Left renal cortex interstitium (tissue), 4 donors: ENCODE data around the gene TPO. TPM values are rescaled to one million over a fixed set of nuclear protein-coding genes. Genes with fewer than 3 reads are reported as not detected.

Experiments
- DNase-seq, 4 donors: peaks; one replicate each; pipeline ENCODE4 v3.0.0-alpha.2; 2013; ENCODE audit warnings: low read depth in 4 of 4, low spot score in 2 of 4, missing footprints in 1 of 4
- polyA plus RNA-seq, 4 donors: library from polyadenylated mRNA; unstranded; fragments of 120-200 nt; gene quantifications; one replicate each; pipeline ENCODE4 v1.2.1, GENCODE V29; 2013; ENCODE audit not compliant: insufficient read length in 4 of 4

Gene TPO
- polyA plus RNA-seq, 4 donors: 0.08 to 0.34 (median 0.11) TPM

DNA sequence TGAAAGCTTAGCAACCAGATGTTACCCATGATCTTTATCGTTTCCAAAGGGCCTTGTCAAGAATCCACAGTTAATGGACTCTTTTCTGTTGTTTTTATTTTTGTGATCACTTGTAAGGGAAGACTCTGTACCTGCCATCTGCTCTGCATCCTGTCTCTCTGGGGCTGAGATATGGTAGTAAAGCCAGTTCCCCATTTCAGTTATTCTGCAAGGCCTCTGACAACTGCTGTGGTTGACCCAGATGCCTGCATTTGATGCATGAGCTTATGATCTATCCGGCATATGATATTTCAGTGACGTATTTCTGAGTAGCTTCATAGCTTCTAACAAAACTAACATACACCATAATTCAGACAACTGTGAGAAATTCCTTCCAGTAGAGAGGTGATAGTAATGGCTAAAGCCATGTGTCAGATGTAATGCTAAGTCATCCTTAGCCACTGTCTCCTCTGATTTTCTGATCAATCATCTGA lies 105.1 kb downstream of the TPO start:
- DNase-seq: no peak

DNA sequence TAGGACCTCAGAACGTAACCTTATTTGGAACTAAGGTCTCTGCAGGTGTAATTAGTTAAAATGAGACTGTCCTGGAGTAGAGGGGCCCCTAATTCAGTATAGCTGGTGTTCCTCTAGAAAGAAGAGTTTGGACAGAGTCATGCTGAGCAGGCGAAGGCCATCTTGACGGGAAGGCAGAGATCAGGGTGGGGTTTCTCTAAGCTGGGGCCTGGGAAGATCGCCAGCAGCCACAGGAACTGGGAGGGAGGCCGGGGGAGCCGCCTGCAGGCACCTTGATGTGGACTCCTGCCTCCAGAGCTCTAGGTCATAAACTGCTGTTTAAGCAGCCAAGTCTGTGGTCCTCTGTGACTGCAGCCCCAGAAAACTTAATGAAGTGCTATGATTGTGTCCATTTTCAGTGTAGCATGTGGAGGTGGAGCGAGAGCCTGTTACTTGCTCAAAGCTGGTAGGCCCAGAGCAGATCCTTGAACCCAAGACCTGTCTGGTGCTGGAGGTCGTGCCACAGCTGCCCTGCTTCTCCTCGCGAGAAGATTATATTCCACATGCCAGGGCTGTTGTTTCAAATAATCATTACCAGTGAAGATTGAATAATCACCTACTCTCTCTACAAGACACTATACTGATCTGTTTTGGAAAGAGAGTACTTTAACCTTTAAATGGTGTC lies 105.7 kb downstream of the TPO start:
- no peak for DNase-seq

DNA sequence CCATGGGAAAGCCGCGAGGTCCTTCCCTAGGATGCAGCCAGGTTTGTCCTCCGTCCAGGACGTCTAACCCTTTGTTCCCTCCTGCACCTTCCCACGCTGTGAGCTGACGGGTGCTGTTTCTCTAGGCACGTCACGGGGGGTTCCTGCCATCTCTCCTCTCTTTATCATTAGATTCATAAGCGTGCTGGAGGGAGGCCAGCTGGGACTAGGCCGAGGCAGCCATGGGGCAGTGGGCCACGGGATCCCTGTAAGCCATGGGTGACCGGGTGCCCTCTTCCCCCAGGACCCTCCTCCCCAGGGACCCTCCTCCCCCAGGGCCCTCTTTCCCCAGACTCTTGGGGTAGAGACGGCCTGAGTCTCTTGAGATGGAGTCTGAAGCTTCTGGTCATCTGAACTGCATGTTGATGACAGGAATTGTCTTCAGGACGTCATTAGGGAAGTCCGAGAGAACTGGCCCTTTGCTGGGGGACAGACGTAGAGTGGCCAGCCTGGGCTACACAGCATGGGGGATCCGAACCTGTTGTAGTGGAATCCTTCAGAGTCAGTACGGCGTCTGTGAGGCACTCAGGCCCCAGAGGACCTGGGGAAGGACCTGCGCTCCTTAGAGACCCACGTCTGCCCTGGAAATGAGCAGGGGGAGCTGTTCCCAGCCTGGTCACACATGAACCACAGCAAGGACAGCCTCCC lies 108.1 kb downstream of the TPO start:
- no peak for DNase-seq

DNA sequence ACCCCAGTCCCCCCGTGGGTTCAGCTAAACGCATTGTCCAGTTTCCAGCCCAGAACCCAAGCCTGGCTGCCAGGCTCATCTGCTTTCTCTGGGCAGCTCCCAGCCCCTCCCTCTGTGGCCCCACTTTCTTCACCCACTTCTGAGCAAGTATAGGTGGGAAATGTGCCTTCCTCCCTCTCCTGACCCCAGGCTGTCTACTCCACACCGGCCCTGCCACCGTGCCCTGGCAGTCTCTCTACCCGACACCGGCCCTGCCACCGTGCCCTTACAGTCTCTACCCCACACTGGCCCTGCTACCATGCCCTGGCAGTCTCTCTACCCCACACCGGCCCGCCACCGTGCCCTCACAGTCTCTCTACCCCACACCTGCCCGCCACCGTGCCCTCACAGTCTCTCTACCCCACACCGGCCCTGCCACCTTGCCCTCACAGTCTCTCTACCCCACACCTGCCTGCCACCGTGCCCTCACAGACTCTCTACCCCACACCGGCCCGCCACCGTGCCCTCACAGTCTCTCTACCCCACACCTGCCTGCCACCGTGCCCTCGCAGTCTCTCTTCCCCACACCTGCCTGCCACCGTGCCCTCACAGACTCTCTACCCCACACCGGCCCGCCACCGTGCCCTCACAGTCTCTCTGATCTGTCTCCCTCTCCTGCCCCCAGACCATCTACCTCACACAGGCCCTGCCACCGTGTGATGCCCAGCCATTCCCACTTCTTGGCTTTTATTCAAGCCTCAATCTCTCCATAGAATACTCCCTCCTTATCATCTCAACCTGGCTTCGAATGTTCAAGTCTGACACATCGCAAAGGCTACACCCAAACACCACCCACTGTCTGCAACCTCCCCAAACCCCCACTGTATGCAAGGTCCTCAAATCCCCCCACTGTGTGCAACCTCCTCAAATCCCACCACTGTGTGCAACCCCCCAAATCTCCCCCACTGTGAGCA lies 108.9 kb downstream of the TPO start:
- no peak for DNase-seq

DNA sequence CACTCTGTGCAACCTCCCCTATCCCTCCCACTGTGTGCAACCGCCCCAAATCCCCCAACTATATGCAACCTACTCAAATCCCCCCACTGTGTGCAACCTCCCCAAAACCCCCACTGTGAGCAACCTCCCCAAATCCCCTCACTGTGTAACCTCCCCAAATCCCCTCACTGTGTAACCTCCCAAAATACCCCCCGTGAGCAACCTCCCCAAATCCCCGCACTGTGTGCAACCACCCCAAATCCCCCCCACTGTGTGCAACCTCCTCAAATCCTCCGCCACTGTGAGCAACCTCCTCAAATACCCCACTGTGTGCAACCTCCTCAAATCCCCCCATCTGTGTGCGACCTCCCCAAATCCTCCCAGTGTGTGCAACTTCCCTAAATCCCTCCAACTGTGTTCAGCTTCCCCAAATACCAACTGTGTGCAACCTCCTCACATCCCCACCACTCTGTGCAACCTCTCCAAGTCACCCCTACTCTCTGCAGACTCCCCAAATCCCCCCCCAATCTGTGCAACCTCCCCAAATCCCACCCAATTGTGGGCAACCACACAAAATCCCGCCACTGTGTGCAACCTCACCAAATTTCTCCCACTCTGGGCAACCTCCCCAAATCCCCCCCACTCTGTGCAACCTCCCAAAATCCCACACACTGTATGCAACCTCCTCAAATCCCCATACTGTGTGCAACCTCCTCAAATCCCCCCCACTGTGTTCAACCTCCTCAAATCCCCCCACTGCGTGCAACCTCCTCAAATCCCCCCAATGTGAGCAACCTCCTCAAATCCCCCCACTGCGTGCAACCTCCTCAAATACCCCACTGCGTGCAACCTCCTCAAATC lies 114.1 kb downstream of the TPO start:
- DNase-seq: no peak

DNA sequence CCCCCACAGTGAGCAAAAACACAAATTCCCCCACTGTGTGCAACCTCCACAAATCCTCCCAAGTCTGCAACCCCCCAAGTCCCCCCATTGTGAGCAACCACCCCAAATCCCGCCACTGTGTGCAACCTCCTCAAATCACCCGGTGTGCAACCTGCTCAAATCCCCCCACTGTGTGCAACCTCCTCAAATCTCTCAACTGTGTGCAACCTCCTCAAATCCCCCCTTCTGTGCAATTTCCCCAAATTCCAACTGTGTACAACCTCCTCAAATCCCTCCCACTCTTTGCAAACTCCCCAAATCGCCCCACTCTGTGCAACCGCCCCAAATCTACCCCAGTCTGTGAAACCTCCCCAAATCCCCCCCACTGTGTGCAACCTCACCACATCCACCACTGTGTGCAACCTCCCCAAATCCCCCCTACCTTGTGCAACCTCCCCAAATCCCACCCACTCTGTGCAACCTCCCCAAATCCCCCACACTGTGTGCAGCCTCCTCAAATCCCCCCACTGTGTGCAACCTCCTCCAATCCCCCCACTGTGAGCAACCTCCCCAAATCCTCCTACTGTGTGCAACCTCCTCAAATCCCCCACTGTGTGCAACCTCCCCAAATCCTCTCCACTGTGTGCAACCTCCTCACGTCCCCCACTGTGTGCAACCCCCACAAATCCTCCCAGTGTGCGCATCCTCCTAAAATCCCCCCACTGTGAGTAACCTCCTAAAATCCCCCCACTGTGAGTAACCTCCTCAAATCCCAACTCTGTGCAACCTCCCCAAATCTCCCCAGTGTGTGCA lies 115.2 kb downstream of the TPO start:
- DNase-seq: no peak

DNA sequence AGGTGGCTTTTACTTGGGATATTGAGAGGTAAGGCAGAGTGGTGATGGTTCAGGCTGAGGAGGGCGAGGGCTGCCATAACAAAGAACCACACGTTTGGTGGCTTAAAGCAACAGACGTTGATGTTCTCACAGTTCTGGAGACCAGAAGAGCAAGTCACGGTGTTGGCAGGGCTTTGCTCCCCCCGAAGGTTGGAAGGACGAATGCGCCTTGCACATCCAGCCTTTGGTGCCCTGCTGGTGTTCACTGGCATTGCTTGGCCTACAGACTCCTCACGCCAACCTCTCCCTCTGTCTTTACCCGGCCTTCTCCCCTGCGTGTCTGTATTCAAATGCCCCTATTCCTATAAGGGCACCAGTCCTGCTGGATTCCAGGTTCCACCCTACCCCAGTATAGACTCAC lies 125.4 kb downstream of the TPO start:
- DNase-seq: peak in 1 of 4 donors; percentile 23

DNA sequence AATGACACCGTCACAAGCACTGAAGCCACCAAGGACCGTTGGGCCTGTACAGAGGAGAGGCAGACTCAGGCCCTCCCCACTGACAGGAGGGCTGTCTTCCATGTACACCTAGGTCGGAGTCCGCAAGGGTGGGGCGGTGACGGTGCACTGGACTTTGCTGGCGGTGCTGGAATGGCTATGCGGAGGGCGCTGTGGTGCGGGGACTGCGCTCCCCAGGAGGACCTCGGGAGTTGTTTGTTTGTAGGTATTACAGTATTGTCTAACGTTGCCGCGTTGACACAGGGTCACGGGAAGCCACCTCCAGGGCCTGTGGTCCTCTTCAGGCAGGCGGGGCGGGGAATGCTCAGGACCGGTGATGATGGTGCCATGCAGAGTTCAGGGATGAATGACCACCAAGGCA lies 126.2 kb downstream of the TPO start:
- no peak for DNase-seq

DNA sequence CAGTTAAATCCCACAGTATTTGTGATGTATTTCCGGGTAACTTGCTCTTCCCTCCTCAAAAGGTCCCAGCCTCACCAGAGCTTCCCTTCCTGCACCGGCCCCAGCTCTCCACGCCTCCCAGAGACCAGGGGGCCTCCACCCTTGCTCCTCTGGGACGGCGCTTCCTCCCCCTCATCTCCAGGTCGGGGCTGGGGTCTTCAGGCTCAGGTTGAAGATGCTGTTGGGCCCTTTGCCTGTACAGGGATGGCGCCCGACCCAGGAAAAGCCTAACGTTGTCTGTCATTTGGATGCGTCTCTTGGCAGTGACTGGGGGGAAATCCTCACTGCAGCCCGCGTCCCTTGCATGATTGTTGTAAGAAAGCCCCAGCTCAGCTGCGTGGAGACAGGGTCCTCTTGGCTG lies 126.7 kb downstream of the TPO start:
- no peak for DNase-seq

DNA sequence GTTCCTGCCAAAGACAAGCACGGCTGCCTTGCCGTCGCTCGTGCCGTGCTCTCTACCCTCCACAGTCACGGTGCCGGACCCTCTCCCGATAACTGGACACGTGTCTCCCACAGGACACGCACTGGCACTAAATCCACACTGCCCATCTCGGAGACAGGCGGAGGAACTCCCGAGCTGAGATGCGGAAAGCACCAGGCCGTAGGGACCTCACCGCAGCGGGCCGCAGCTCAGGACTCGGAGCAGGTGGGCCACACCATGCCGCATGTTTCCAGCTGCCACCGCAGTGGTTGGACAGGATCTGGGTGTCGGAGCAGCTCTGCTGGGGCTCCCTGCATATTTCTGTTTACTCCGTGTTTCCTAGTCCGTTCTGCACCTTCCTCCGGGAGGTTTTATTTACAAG lies 127.2 kb downstream of the TPO start:
- DNase-seq: no peak

DNA sequence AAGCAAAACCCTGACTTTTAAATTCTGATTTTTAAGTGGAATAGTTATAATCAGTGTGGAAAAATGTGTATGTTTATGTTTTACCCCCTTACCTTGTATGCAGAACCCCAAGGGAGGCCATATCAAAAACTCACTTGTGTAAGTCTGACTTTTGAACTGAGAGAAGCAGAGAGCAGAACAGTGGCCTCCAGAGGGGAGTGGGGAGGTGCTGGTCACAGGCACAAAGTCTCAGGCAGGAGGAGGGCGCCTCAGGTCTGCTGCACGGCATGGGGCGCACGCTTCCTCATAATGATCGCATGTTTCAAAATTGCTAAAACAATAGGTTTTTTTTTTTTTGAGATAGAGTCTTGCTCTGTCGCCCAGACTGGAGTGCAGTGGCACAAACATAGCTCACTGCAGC lies 127.8 kb downstream of the TPO start:
- DNase-seq: no peak

DNA sequence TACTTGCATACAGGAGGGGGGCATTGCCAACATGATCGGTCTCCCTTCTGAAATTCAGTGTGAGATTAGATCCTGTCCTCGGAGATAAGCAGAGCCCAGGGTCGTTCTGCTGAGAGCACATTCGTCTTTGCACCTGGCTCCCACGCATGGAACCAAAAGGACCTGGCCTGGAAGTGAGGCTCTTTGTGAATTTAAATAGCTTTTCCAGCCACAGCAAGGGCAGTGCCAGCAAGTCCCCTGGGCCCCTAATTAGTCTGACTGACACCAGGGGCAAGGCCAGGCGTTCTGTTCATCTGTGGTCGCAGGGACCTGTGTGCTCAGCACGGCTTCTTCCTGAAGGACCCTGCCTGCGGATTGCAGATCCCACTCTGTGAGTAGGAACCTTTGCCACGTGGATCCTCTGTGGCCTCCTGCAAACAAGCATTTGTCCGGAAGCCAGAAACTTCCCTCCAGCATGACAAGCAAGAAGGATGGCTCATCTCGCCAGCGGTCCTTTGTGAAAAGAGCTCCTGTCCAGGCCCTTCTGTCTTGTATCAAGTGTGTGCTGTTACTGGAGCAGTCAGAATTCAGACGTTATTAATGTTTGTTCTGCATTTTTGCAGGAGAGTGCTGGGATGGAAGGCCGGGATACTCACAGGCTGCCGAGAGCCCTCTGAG lies 128.7 kb downstream of the TPO start:
- no peak for DNase-seq

DNA sequence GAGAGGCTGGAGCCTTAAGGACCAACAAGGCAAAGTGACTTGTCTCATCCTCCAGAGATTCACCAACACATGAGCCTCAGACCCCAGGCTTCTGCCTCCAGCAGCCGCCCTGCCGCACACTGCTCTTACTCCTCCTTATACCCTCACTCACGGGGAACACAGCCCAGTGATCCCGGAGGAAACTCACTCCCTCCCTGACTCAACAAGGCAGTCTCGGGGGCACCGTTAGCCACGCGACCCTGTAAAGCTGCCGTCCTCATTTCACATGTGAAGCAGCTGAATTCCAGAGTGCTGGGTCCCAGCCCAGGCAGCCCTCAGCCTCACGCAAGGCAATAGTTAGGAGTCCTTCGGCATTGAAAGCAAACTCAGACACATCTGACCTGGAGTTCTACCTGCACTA lies 129.7 kb downstream of the TPO start:
- no peak for DNase-seq

DNA sequence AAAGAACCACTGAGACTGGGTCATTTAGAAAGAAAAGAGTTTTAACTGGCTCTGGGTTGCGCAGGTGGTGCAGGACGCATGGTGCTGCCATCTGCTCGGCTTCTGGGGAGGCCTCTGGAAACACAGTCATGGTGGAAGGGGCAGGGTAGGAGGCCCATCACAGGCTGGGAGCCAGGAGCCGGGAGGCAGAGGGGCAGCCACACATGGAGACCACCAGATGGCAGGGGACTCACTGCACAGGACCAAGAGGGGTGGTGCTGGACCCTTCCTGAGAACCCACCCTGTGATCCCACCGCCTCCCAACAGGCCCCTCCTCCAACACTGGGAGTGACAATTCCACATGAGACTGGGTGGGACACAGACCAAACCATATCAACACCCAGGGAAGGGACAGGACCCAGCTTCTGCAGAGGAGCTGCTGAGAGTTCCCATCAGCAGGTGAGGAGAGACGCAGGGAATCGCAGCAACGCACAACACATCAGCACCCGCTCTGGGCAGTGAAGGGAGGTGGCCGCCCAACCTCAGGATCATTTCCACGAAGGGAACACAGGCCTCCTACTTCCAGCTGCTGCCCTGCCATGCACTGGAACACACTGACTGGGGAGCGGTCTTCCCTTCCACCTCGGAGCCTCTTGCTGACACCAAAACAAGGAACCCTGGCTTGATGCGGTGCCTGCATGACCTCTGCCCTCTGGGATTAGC lies 130.7 kb downstream of the TPO start:
- DNase-seq: no peak

DNA sequence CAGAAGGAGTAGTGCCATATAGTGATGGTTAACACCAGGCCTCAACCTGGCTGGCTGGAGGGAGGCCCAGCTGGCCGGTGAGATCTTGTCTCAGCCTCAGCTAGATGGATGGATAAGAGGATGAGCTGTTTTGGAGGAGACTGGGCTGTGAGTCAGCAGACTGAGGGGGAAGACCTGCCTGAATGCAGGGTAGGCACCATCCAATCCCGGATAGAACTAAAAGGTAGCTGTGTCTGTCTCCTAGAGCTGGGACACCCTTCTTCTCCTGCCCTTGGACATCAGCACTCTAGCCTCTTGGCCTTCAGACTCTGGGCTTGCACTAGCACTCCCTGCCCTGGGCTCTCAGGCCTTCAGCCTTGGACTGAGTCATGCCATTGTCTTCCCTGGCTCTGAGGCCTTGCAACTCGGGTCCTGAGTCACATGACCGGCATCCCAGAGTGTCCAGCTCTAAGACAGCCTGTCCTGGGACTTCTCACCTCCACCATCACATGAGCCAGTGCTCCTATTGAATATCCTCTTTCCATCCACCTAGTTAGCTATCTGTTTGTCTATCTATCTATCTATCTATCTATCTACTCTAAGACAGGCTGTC lies 131.3 kb downstream of the TPO start:
- no peak for DNase-seq

DNA sequence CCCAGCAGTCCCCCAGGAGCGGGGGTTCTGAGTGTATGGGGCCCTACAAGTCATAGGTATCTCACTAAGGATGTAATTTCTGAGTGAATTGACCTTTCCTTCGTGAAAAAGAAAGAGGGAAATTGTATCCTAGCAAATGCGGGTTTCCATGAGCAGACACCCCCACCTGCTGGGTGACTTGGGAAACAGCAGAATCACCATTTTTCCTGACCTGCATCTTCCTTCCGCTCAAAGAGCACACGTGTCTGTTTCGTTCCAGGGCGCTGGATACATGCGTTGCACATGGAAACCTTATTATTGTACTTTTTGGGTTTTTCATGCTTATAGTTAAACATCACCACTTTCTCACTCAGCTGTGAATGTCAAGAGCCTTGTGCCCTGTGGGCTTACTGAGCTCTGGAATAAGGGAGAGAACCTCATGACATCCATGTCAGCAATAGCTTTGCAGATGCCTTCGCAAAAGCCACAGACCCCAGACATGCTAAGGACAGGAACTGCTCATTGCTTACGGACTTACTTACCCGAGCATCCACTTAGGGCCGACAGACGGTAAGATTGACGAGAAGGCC lies 132.8 kb downstream of the TPO start:
- DNase-seq: peak in 1 of 4 donors; percentile 49

DNA sequence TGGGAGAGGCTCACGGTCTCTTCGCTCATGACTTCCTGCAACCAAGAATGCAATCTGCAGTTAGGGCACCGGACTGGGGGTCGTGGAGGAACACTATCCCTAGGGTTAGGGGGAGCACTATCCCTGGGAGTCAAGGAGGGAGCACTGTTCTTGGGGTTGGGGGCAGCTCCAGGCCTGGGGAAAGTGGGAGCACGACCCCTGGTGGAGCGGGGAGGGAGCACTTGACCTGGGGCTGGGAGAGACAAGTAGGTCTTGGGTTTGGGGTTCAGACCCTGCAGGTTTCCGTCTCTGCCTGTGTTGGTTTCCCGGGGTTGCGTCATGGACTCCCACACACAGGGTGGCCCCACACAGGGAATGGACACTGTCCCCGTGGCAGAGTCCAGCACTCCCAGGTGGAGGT lies 133.6 kb downstream of the TPO start:
- no peak for DNase-seq
